Loucy (cell line): Measurements from ENCODE around the gene SLC19A1.

Source experiments
- H2AFZ ChIP-seq: fragments of 200-600 bp; sonication (generic); 2 replicates; pipeline ENCODE4 v1.6.0; 2016; ENCODE audit warnings: antibody characterized with exemption, mild to moderate bottlenecking, low read length, moderate library complexity
- H3F3A ChIP-seq: fragments of 200-600 bp; 2 replicates; pipeline ENCODE4 v1.6.0; 2016; ENCODE audit warnings: antibody characterized with exemption, low read depth, mild to moderate bottlenecking
- H3K27me3 ChIP-seq: fragments of 200-600 bp; sonication (generic); 2 replicates; pipeline ENCODE4 v1.6.1; 2014; ENCODE audit warnings: low read length, mild to moderate bottlenecking; ENCODE audit not compliant: insufficient read depth, poor library complexity, severe bottlenecking
- H3K36me3 ChIP-seq: fragments of 200-600 bp; sonication (generic); 2 replicates; pipeline ENCODE4 v1.6.1; 2016; ENCODE audit warnings: low read length; ENCODE audit not compliant: insufficient read depth
- H3K4me1 ChIP-seq: fragments of 200-600 bp; sonication (generic); 2 replicates; pipeline ENCODE4 v1.5.1; 2014; ENCODE audit warnings: low read length, mild to moderate bottlenecking; ENCODE audit not compliant: insufficient read depth, poor library complexity, severe bottlenecking
- H3K4me2 ChIP-seq: fragments of 200-600 bp; sonication (generic); 2 replicates; pipeline ENCODE4 v1.6.0; 2014; ENCODE audit warnings: antibody characterized with exemption, low read length, low read depth, mild to moderate bottlenecking; ENCODE audit not compliant: poor library complexity, severe bottlenecking
- H3K4me3 ChIP-seq: fragments of 200-600 bp; sonication (generic); 2 replicates; pipeline ENCODE4 v1.5.1; 2014; ENCODE audit warnings: low read length, mild to moderate bottlenecking, mixed read lengths; ENCODE audit not compliant: poor library complexity, severe bottlenecking
- H3K79me2 ChIP-seq: fragments of 200-600 bp; sonication (generic); 2 replicates; pipeline ENCODE4 v1.6.1; 2014; ENCODE audit warnings: low read length; ENCODE audit not compliant: insufficient read depth
- H3K9ac ChIP-seq: fragments of 200-600 bp; sonication (generic); 2 replicates; pipeline ENCODE4 v1.6.0; 2014; ENCODE audit warnings: mild to moderate bottlenecking, low read depth, low read length, moderate library complexity; ENCODE audit not compliant: poor library complexity, severe bottlenecking
- H3K9me2 ChIP-seq: fragments of 200-600 bp; sonication (generic); replicated peaks from 2 replicates; pipeline ENCODE4 v1.6.1; 2016; ENCODE audit warnings: low read depth, low read length, mixed read lengths
- H3K9me3 ChIP-seq: fragments of 200-600 bp; sonication (generic); 2 replicates; pipeline ENCODE4 v1.6.1; 2014; ENCODE audit warnings: mild to moderate bottlenecking, antibody characterized with exemption, low read length, low read depth; ENCODE audit not compliant: insufficient read depth
- H4K20me1 ChIP-seq: fragments of 200-600 bp; sonication (generic); 2 replicates; pipeline ENCODE4 v1.6.0; 2014; ENCODE audit warnings: antibody characterized with exemption, low read length, mild to moderate bottlenecking; ENCODE audit not compliant: insufficient read depth, poor library complexity, severe bottlenecking
- CTCF ChIP-seq: fragments of 200-600 bp; sonication (generic); conservative IDR thresholded peaks from 2 replicates; pipeline ENCODE4 v1.5.1; 2014; ENCODE audit warnings: mild to moderate bottlenecking, antibody characterized with exemption, low read length
- EZH2phosphoT487 ChIP-seq: fragments of 200-600 bp; IDR thresholded peaks from 2 replicates; pipeline ENCODE4 v1.6.1; 2018; ENCODE audit warnings: antibody characterized with exemption, mild to moderate bottlenecking, moderate library complexity, borderline replicate concordance

SLC19A1 gene

GRCh38 chr21:45588086-45588825, 46.0 kb upstream of the SLC19A1 start:
- no peak overlapping the region for H3K4me3 ChIP-seq
- H4K20me1 ChIP-seq, result no peaks in the 10 kb centered on the region
- no peaks in the 10 kb centered on the region for H3K79me2 ChIP-seq
- H3F3A ChIP-seq, result no peaks in the 10 kb centered on the region
- no peaks in the 10 kb centered on the region for H3K27me3 ChIP-seq
- H3K4me2 ChIP-seq, result no peak overlapping the region
- H3K9me2 ChIP-seq, result no peaks in the 10 kb centered on the region
- H3K9me3 ChIP-seq, result peaks cover 20% of the 10 kb centered on the region; the same call in 1 of the 2 replicates
- TF ChIP-seq CTCF, result no peak
- TF ChIP-seq EZH2phosphoT487, result no peak
- H2AFZ ChIP-seq, result no peak overlapping the region
- H3K4me1 ChIP-seq, result no peaks in the 10 kb centered on the region
- H3K36me3 ChIP-seq, result no peaks in the 10 kb centered on the region
- no peak overlapping the region for H3K9ac ChIP-seq

- Histone ChIP-seq H2AFZ (no peak overlapping the region), H3F3A (no peaks in the 10 kb centered on the region), H4K20me1 (no peaks in the 10 kb centered on the region), H3K4me1 (no peaks in the 10 kb centered on the region), H3K27me3 (no peaks in the 10 kb centered on the region), H3K9me2 (no peaks in the 10 kb centered on the region), H3K4me2 (no peak overlapping the region), H3K9ac (no peak overlapping the region), H3K36me3 (no peaks in the 10 kb centered on the region), H3K79me2 (no peaks in the 10 kb centered on the region), H3K4me3 (no peak overlapping the region), H3K9me3 (peaks cover 20% of the 10 kb centered on the region; the same call in 1 of the 2 replicates)
- TF ChIP-seq CTCF, result no peak
- TF ChIP-seq EZH2phosphoT487, result no peak
These were observed 44.1 kb upstream of the SLC19A1 start for GRCh38 chr21:45586289-45586858.

GRCh38 chr21:45584786-45585185, 42.5 kb upstream of the SLC19A1 start:
- Histone ChIP-seq H3K4me1 (no peaks in the 10 kb centered on the region), H3K36me3 (no peaks in the 10 kb centered on the region)

More at GRCh38 chr21:45584786-45585185, 42.5 kb upstream of the SLC19A1 start:
- Histone ChIP-seq H2AFZ (no peak overlapping the region), H3K9me2 (no peaks in the 10 kb centered on the region), H3K4me3 (no peak overlapping the region), H3K27me3 (no peaks in the 10 kb centered on the region), H4K20me1 (no peaks in the 10 kb centered on the region), H3K9me3 (peaks cover 20% of the 10 kb centered on the region; the same call in 1 of the 2 replicates), H3F3A (no peaks in the 10 kb centered on the region), H3K79me2 (no peaks in the 10 kb centered on the region), H3K9ac (no peak overlapping the region), H3K4me2 (no peak overlapping the region)
- TF ChIP-seq CTCF (no peak), EZH2phosphoT487 (no peak)
